ENCODE measurements around the gene COL23A1.

The COL23A1 gene

GRCh38 chr5:178417391-178417811 lies 172.8 kb downstream of the COL23A1 start:
- no peak overlapping the region for H3K18ac ChIP-seq (ENCODE audit: low read length)
- H2AK5ac ChIP-seq (ENCODE audit: low read length): no peak overlapping the region
- H2BK120ac ChIP-seq (ENCODE audit: low read depth, low read length): no peak overlapping the region
- H3K27ac ChIP-seq (ENCODE audit: low read depth, low read length): no peak overlapping the region
- no peak overlapping the region for H3K4me2 ChIP-seq (ENCODE audit: low read length)
- H3K27me3 ChIP-seq (ENCODE audit: insufficient read depth, low read length, poor library complexity): no peaks in the 10 kb centered on the region
- WGBS (ENCODE audit: extremely low coverage, insufficient coverage, low lambda C conversion rate): no CpG with 5 or more reads among the region's 13 CpGs
- H3K23ac ChIP-seq (ENCODE audit: low read length): no peak overlapping the region
- no peak overlapping the region for H3K4ac ChIP-seq (ENCODE audit: low read depth, low read length)
- H3K4me1 ChIP-seq (ENCODE audit: control insufficient read depth, low read depth, low read length): peaks cover 14% of the 10 kb centered on the region
- no peaks in the 10 kb centered on the region for H3K79me2 ChIP-seq (ENCODE audit: control insufficient read depth, insufficient read depth, low read length)
- H3K79me1 ChIP-seq (ENCODE audit: low read length): peaks cover 1% of the 10 kb centered on the region
- no peak for DNase-seq
- H3K36me3 ChIP-seq (ENCODE audit: control insufficient read depth, insufficient read depth, low read length): no peaks in the 10 kb centered on the region
- no peak overlapping the region for H3K56ac ChIP-seq (ENCODE audit: low read length)
- H3K4me3 ChIP-seq (ENCODE audit: low read length): no peak overlapping the region
- H3K9ac ChIP-seq (ENCODE audit: low read length): no peak overlapping the region
- no peak overlapping the region for H2BK15ac ChIP-seq (replicated peaks; ENCODE audit: low read depth)
- no peak overlapping the region for H2BK5ac ChIP-seq (ENCODE audit: low read length)
- H4K8ac ChIP-seq (ENCODE audit: low read depth, low read length): no peak overlapping the region
- no peak overlapping the region for H4K5ac ChIP-seq (ENCODE audit: low read length)

- no peaks in the 10 kb centered on the region for H3K79me1 ChIP-seq (ENCODE audit: low read length)
- no peak for DNase-seq
- no peak overlapping the region for H3K9ac ChIP-seq (ENCODE audit: low read length)
- peaks cover 12% of the 10 kb centered on the region for H3K4me1 ChIP-seq (ENCODE audit: control insufficient read depth, low read depth, low read length)
- no peak overlapping the region for H2AK5ac ChIP-seq (ENCODE audit: low read length)
- H3K56ac ChIP-seq (ENCODE audit: low read length): no peak overlapping the region
- H3K27me3 ChIP-seq (ENCODE audit: insufficient read depth, low read length, poor library complexity): no peaks in the 10 kb centered on the region
- no CpG with 5 or more reads among the region's 6 CpGs for WGBS (ENCODE audit: extremely low coverage, insufficient coverage, low lambda C conversion rate)
- no peaks in the 10 kb centered on the region for H3K36me3 ChIP-seq (ENCODE audit: control insufficient read depth, insufficient read depth, low read length)
- no peak overlapping the region for H3K4ac ChIP-seq (ENCODE audit: low read depth, low read length)
- H3K79me2 ChIP-seq (ENCODE audit: control insufficient read depth, insufficient read depth, low read length): no peaks in the 10 kb centered on the region
- no peak overlapping the region for H2BK120ac ChIP-seq (ENCODE audit: low read depth, low read length)
- no peak overlapping the region for H4K8ac ChIP-seq (ENCODE audit: low read depth, low read length)
- no peak overlapping the region for H2BK5ac ChIP-seq (ENCODE audit: low read length)
- no peak overlapping the region for H2BK15ac ChIP-seq (replicated peaks; ENCODE audit: low read depth)
- H3K27ac ChIP-seq (ENCODE audit: low read depth, low read length): no peak overlapping the region
- H3K18ac ChIP-seq (ENCODE audit: low read length): no peak overlapping the region
- no peak overlapping the region for H3K23ac ChIP-seq (ENCODE audit: low read length)
- H4K5ac ChIP-seq (ENCODE audit: low read length): no peak overlapping the region
- no peak overlapping the region for H3K4me3 ChIP-seq (ENCODE audit: low read length)
- H3K4me2 ChIP-seq (ENCODE audit: low read length): no peak overlapping the region
Measured at GRCh38 chr5:178416919-178417318, 173.3 kb downstream of the COL23A1 start.

GRCh38 chr5:178416206-178416882 lies 173.8 kb downstream of the COL23A1 start:
- Histone ChIP-seq H3K27ac (ENCODE audit: low read depth, low read length) (no peak overlapping the region), H2BK15ac (replicated peaks; ENCODE audit: low read depth) (no peak overlapping the region), H3K79me2 (ENCODE audit: control insufficient read depth, insufficient read depth, low read length) (no peaks in the 10 kb centered on the region), H4K5ac (ENCODE audit: low read length) (no peak overlapping the region), H2BK120ac (ENCODE audit: low read depth, low read length) (no peak overlapping the region), H4K8ac (ENCODE audit: low read depth, low read length) (no peak overlapping the region), H3K27me3 (ENCODE audit: insufficient read depth, low read length, poor library complexity) (no peaks in the 10 kb centered on the region), H3K4me1 (ENCODE audit: control insufficient read depth, low read depth, low read length) (peaks cover 11% of the 10 kb centered on the region), H3K36me3 (ENCODE audit: control insufficient read depth, insufficient read depth, low read length) (no peaks in the 10 kb centered on the region), H3K4ac (ENCODE audit: low read depth, low read length) (no peak overlapping the region), H3K56ac (ENCODE audit: low read length) (no peak overlapping the region), H2BK5ac (ENCODE audit: low read length) (no peak overlapping the region), H3K4me3 (ENCODE audit: low read length) (no peak overlapping the region), H3K18ac (ENCODE audit: low read length) (no peak overlapping the region), H3K23ac (ENCODE audit: low read length) (no peak overlapping the region), H2AK5ac (ENCODE audit: low read length) (no peak overlapping the region), H3K4me2 (ENCODE audit: low read length) (no peak overlapping the region), H3K79me1 (ENCODE audit: low read length) (no peaks in the 10 kb centered on the region), H3K9ac (ENCODE audit: low read length) (no peak overlapping the region)
- no peak for DNase-seq
- no CpG with 5 or more reads among the region's 12 CpGs for WGBS (ENCODE audit: extremely low coverage, insufficient coverage, low lambda C conversion rate)

- Histone ChIP-seq H3K4me3 (ENCODE audit: low read length) (no peak overlapping the region), H3K79me1 (ENCODE audit: low read length) (no peaks in the 10 kb centered on the region), H3K27ac (ENCODE audit: low read depth, low read length) (no peak overlapping the region), H3K36me3 (ENCODE audit: control insufficient read depth, insufficient read depth, low read length) (no peaks in the 10 kb centered on the region), H3K23ac (ENCODE audit: low read length) (no peak overlapping the region), H3K4me2 (ENCODE audit: low read length) (no peak overlapping the region), H2BK5ac (ENCODE audit: low read length) (no peak overlapping the region), H3K18ac (ENCODE audit: low read length) (no peak overlapping the region), H4K8ac (ENCODE audit: low read depth, low read length) (no peak overlapping the region), H3K27me3 (ENCODE audit: insufficient read depth, low read length, poor library complexity) (no peaks in the 10 kb centered on the region), H3K4ac (ENCODE audit: low read depth, low read length) (no peak overlapping the region), H3K79me2 (ENCODE audit: control insufficient read depth, insufficient read depth, low read length) (no peaks in the 10 kb centered on the region), H2AK5ac (ENCODE audit: low read length) (no peak overlapping the region), H2BK15ac (replicated peaks; ENCODE audit: low read depth) (no peak overlapping the region), H3K9ac (ENCODE audit: low read length) (no peak overlapping the region), H3K56ac (ENCODE audit: low read length) (no peak overlapping the region), H4K5ac (ENCODE audit: low read length) (no peak overlapping the region), H2BK120ac (ENCODE audit: low read depth, low read length) (no peak overlapping the region), H3K4me1 (ENCODE audit: control insufficient read depth, low read depth, low read length) (peaks cover 3% of the 10 kb centered on the region)
- no CpG with 5 or more reads among the region's 17 CpGs for WGBS (ENCODE audit: extremely low coverage, insufficient coverage, low lambda C conversion rate)
- DNase-seq: no peak
Measured at GRCh38 chr5:178415353-178415752, 174.8 kb downstream of the COL23A1 start.

GRCh38 chr5:178413988-178414387 lies 176.2 kb downstream of the COL23A1 start:
- Histone ChIP-seq H3K4me3 (ENCODE audit: low read length) (no peak overlapping the region), H3K9ac (ENCODE audit: low read length) (no peak overlapping the region), H4K8ac (ENCODE audit: low read depth, low read length) (no peak overlapping the region), H3K23ac (ENCODE audit: low read length) (no peak overlapping the region), H3K4ac (ENCODE audit: low read depth, low read length) (no peak overlapping the region), H2BK5ac (ENCODE audit: low read length) (no peak overlapping the region), H3K4me1 (ENCODE audit: control insufficient read depth, low read depth, low read length) (peaks cover 2% of the 10 kb centered on the region), H3K79me1 (ENCODE audit: low read length) (no peaks in the 10 kb centered on the region), H2AK5ac (ENCODE audit: low read length) (no peak overlapping the region), H3K27me3 (ENCODE audit: insufficient read depth, low read length, poor library complexity) (no peaks in the 10 kb centered on the region), H2BK120ac (ENCODE audit: low read depth, low read length) (no peak overlapping the region), H3K79me2 (ENCODE audit: control insufficient read depth, insufficient read depth, low read length) (no peaks in the 10 kb centered on the region), H3K27ac (ENCODE audit: low read depth, low read length) (no peak overlapping the region), H3K36me3 (ENCODE audit: control insufficient read depth, insufficient read depth, low read length) (no peaks in the 10 kb centered on the region), H3K4me2 (ENCODE audit: low read length) (no peak overlapping the region), H4K5ac (ENCODE audit: low read length) (no peak overlapping the region), H3K18ac (ENCODE audit: low read length) (no peak overlapping the region), H3K56ac (ENCODE audit: low read length) (no peak overlapping the region), H2BK15ac (replicated peaks; ENCODE audit: low read depth) (no peak overlapping the region)
- no CpG with 5 or more reads among the region's 4 CpGs for WGBS (ENCODE audit: extremely low coverage, insufficient coverage, low lambda C conversion rate)
- peak; percentile 80 for DNase-seq

GRCh38 chr5:178411083-178411482 lies 179.1 kb downstream of the COL23A1 start:
- no CpG with 5 or more reads among the region's 2 CpGs for WGBS (ENCODE audit: extremely low coverage, insufficient coverage, low lambda C conversion rate)

More at GRCh38 chr5:178411083-178411482, 179.1 kb downstream of the COL23A1 start:
- no peak overlapping the region for H3K56ac ChIP-seq (ENCODE audit: low read length)
- H3K4me1 ChIP-seq (ENCODE audit: control insufficient read depth, low read depth, low read length): peaks cover 2% of the 10 kb centered on the region
- no peak overlapping the region for H4K8ac ChIP-seq (ENCODE audit: low read depth, low read length)
- H3K79me2 ChIP-seq (ENCODE audit: control insufficient read depth, insufficient read depth, low read length): no peaks in the 10 kb centered on the region
- H3K27ac ChIP-seq (ENCODE audit: low read depth, low read length): no peak overlapping the region
- H3K4me2 ChIP-seq (ENCODE audit: low read length): no peak overlapping the region
- no peak overlapping the region for H3K4ac ChIP-seq (ENCODE audit: low read depth, low read length)
- H2BK15ac ChIP-seq (replicated peaks; ENCODE audit: low read depth): no peak overlapping the region
- no peak overlapping the region for H3K23ac ChIP-seq (ENCODE audit: low read length)
- DNase-seq: no peak
- no peak overlapping the region for H3K4me3 ChIP-seq (ENCODE audit: low read length)
- no peak overlapping the region for H4K5ac ChIP-seq (ENCODE audit: low read length)
- no peak overlapping the region for H3K18ac ChIP-seq (ENCODE audit: low read length)
- H2BK120ac ChIP-seq (ENCODE audit: low read depth, low read length): no peak overlapping the region
- H3K27me3 ChIP-seq (ENCODE audit: insufficient read depth, low read length, poor library complexity): no peaks in the 10 kb centered on the region
- no peak overlapping the region for H2BK5ac ChIP-seq (ENCODE audit: low read length)
- no peaks in the 10 kb centered on the region for H3K36me3 ChIP-seq (ENCODE audit: control insufficient read depth, insufficient read depth, low read length)
- H2AK5ac ChIP-seq (ENCODE audit: low read length): no peak overlapping the region
- no peaks in the 10 kb centered on the region for H3K79me1 ChIP-seq (ENCODE audit: low read length)
- no peak overlapping the region for H3K9ac ChIP-seq (ENCODE audit: low read length)

All from mesendoderm (in vitro differentiated cells).